Stimulated activated CD8-positive, alpha-beta memory T cell treated with anti-CD3 and anti-CD28 coated beads, Interleukin-7, amount 100 ng/mL, for 48 hours (primary cell): Measurements from ENCODE around the gene SMG6.
A peak's percentile ranks its signal among the peaks of the same experiment; 100 is the strongest.
"Not testable (repeated sequence)": the region's sequence is repeated elsewhere in the genome, so short reads cannot be mapped to it uniquely, and the experiment has no call there.

ENCODE experiments used
- DNase-seq, 2 donors: peaks; one replicate each; pipeline ENCODE4 v3.0.0-alpha.2; 2020; ENCODE audit warnings: low read depth in 1 of 2; ENCODE audit errors: extremely low read depth in 1 of 2

Gene SMG6

DNA sequence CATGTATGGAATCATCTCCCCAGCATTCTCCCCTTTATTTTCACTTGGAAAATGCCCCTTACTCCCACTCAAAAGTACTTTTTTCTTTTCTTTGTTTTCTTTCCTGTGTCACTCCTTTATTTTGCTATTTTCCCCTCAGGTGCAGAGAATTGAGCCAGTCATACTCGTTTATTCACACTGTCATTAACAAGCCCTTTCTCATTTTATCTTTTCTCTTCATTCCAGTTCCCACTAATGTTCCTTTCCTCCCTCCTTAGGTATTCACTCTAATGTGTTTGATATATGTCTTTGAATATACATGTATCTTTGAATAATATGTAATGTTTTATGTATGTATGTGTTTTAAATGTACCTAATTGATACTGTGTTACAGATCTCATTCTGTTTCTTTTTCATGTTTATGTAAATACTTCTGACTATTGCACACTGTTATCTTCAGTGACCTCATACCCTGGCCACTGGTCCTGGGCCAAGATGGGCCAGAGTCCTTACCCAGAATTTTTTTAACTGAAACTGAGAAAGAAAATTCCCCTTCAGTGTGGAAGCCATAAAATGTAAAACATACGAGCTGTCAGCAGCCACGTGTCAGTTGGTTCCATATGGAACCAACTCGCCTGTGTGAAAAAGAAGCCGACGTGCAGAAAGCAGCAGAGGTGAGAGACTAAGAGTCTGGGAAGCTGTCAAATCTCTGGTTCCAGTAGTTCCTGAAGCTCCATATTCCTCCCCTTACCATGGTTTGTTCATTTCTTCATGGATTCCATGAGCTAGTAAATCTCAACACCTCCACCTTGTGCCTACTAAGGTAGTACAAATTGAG is 6.0 kb upstream of the SMG6 start:
- DNase-seq: no peak

DNA sequence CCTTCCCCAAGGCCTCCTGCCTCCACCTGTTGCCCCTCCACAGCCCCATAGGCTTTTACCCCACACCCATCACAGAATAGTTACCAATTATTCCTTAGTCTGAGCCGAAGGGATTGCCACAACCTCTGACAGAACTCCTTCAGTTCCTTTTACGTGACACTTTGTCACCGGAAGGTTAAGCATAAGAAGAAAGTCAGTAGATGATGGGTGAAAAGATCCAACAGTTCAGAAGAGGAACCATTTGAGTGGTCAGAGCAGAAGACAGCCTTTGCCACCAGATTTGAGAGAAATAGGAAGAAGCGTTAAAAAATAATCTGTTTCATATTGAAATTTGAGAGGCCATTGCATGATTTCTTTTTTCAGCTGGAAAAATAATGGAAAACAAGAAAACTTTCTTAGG is 1.3 kb upstream of the SMG6 start:
- no peak for DNase-seq

DNA sequence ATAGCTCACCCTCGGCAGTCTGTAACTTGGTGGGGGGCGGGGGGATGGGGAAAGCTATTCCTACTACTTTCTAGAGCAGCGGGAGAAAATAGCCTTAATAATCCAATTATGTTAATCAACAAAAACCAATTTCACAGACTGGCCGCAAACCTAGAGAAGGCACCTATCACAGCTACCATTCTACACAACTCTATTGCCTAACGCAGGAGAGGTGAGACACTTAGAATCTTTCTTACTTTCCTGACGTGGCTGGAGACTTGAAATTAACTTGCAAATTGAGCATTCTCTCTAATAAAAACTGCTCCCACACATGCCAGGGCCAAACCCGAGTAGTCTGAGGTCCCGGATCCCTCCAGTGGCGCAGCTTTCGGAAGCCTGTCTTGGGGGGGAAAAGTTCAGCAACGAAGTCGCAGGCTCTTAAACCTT is 794 bp downstream of the SMG6 start:
- DNase-seq: no peak

DNA sequence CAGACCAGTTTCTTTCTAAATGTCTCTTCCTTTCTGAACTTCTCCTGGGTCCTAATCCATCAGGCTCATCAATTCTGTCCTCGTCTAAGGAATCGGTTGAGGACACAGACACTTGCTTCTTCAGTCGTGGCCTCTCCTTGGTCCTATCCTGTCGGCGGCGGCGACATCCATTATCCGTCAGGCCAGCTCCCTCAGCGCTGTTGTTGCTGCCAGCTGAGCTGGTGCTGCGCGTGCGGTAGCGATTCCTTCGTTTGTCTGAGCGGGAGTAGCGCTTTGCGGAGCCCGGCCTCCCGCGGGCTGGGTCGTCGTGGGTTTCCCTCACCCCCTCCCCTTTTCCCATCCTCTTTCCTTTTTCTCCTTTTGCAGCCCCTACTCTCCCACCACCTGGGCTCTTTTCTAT is 3.8 kb downstream of the SMG6 start:
- DNase-seq: no peak

DNA sequence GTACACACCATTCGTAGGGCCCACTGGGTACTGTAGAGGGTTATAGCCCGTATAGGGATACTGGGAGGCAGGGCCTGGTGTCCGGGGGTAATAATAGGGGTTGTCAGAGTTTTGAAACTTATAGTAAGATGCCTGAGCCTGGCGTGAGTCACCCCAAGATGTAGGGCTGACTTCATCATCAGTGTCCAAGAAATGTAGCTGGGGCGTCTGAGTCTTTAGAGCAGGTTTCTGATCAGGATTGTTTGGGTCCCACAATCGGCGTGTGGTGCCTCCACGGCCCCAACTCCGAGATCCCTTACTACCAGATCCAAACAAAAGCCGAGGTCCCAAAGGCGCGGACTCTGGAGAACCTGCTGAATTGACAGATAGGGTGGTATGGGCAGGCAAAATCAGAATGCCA is 4.4 kb downstream of the SMG6 start:
- DNase-seq: no peak

DNA sequence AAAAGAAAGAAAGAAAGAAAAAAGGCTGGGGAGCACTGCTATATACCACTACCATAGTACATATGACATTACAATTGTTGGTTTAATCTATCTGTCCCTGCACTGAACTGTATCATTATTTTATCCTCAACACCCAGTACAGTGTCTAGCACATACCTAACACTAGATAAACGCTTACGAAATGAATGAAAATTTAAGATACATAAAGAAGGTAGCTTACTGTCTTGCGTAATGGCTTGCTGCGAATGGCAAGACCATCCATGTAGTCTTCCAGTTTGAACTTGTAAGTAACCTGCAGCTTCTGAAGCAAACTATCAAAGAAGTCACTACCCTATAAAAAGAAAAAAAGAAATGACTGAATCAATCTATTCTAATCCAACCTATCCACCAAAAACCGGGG is 6.6 kb downstream of the SMG6 start:
- DNase-seq: no peak

DNA sequence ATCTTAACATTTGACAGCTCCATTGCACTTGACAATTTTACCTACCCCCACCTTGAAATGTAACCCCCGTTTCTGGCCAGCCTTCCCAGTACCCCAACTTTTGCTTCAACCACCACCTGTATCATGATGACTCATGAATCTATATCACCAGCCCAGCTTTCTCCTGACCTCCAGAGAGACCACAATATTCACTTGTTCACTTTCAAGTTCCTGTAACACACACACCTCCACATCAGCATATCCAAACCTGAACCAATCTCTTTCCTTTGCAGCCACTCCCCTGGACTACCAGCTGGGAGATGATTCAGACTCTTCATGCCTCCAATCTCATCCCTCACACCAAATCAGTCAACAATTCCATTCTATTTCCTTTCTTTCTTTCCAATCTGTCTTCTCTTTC is 8.0 kb downstream of the SMG6 start:
- DNase-seq: no peak

DNA sequence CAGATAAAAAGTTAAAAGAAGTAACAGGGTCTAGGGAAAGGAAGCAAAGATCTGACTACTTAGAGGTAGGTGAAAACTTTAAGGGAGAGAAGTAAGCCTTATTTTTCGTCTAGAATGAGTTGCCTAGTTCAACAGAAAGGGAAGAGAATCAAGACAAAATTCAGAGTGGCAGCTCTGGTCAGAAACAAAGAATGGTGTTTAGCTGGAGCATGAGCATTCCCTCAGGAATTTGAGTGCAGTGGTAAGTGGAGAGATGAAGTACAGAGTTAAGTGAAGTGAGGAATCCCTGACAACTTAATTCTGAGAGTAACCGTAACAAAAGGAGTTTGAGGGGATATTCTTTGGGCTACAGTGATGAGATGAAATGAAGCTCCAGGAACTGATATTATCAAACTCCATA is 11.5 kb downstream of the SMG6 start:
- DNase-seq: no peak

DNA sequence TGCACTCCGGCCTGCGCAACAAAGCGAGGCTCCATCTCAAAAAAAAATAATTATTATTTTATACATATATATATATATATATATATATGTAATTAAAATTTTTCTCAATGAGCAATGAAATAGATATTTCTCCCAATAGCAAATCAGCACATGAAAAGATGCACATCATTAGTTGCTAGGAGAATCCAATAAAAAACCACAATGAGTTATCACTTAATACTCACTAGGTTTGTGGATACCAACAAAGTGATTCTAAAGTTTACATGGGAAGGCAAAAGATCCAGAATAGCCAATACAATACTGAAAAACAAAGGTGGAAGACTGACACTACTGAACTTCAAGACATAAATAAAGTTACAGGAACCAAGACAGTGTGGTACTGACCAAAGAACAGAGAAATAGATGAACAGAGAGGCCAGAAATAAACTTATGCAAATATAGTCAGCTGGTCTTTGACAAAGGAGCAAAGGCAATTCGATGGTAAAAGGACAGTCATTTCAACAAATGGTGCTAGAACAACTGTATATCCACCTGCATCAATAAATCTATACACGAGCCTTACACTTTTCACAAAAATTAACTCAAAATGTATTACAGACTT is 13.6 kb downstream of the SMG6 start:
- DNase-seq: no peak

DNA sequence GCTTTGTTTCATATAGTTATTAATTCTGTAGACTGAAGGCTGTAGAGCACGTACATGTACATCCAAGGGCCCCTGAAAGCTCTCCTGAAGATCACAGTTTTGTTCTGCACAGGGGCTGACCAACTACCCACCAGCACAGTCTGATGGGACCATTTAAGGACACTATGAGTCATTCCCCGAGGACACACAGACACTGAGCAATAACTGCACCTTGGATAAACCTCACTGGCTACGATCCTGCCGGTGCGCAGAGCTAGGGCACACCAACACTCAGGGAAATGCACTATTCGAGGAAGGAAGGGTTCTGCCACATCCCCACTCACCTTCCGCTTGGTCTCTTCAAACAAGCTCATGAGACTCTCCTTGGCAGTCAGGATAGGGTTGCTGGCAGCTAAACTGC is 20.3 kb downstream of the SMG6 start:
- no peak for DNase-seq

DNA sequence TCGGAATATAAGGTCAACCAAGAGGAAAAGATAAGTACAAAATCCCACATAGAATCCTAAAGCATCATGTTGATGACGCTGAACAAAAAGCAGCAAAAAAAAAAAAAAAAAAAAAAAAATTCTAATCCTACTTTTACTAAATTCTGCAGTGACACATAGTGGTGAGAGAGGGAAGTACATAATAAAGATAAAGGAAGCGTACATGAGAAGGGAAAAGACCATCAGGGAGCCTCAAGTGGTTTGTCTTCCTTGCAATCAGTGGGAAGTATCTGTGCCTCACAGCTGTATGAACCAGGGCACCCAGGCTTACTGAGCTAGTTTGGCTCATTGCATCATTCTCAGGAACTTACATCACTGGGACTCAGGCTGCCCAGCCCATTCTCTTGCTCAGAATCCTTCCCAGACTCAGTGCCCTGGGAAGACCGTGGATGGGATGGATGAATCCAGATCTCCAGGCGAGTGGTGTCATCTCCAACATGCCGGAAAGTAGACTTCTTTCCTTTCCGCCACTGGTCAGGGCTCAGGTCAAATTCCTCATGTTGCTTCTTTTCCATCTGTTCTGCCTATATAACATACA is 21.2 kb downstream of the SMG6 start:
- DNase-seq: no peak

DNA sequence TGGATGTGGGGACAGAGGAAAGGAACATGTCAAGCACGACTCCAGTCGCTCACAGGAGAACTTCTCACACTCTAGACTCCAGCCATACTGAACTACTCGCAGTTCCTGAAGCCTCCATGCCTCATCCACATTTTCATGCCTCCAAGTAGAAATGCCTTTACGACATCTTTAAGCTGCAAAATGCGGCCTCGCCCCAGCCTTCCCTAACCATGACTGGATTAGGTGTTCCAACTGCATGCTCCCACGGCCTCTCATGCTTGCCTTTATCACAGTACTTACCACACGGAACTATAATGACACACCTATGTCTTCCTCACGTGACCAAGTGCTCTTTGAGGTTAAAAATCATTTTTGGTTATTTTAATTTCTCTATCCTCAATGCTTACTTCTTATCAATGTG is 23.9 kb downstream of the SMG6 start:
- no peak for DNase-seq

DNA sequence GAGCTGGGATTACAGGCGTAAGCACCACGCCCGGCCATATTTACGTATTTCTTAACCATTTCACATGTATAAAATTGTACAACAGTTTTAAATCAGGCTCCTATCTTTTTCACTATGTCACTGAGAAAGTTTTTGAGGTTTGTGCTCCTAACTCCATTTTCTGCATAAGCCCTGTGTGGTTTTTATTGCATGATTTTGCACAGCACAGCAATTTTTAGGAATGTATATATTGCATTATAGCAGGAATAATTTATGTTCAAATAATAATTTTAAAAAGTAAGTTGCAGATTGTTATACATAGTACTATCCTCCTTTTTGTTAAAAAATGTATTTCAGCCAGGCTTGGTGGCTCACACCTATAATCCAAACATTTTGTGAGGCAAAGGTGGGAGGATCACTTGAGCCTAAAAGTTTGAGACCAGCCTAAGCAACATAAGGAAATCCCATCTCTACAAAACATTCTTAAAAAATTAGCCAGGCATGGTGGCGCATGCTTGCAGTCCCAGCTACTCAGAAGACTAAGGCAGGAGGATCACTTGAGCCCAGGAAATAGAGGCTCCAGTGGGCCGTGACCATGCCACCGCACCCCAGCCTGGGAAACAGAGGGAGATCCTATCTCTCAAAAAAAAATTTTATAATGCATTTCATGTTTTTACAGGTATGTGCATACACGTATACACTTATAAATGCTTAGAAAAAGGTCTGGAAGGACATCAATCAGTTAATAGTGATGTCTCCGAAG is 26.0 kb downstream of the SMG6 start:
- no peak for DNase-seq

DNA sequence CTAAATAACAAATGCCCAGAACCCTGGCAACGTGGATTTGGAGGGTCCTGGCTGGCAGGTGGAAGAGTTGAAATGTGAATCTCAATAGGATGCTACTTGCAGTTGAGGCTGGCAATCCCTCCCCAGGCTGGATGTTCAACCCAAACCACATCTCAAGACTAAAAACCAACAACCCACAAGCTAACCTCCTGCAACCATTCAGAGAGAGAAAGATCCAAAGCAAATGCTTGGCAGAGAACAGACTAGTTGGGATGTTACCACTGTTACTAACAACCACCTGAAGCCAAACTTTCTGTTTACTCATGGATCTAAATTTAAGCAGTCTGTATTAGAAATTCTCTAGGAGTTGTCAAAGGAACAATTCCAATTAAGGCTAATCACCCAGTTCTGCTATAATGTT is 27.9 kb downstream of the SMG6 start:
- no peak for DNase-seq

DNA sequence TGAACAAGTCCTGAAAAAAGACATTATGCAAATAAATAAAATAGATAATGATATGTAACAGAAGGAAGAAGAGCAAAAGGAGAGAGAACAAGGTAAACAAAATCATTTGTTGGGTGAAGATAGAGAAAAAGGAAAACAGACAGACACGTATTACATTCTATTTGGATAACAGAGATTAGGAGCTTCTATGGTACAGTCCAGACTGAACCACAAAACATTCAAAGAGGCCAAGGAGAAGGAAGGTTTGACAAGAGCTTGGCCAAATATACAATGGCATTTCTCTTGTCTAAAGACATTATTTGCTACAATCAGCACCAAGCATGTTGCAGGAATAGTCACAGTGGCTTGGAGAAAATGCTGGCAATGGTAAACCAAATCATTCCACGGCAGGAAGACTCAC is 29.2 kb downstream of the SMG6 start:
- DNase-seq: no peak

DNA sequence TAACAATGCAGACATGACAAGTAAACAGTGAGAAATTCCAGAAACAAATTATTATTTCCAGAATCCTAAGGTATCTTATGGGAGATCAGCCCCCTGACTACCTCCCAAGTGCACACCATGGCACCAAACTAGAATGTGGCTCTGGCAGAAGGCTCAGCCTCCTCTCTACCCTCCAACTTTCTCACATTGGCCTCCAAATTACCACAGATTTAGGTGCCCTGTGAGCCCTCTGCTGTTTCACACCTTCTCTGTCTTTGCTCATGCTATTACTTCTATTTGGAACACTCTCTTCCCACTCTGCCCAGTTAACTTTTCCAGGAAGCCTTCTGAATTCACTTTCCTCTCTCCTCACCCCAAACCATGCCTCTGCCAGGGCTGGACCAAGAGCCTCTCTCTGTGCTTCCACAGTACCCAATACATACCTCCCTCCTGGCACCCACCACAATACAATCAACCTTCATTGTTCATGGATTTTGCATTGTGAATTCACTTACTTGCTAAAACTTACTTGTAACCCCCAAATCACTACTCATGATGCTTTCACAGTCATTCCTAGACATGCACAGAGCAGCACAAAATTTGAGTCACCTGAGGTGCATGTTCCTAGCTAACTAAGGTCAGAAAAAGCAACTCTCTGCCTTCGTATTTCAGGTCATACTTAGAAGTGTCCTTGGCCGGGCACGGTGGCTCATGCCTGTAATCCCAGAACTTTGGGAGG is 31.4 kb downstream of the SMG6 start:
- no peak for DNase-seq

DNA sequence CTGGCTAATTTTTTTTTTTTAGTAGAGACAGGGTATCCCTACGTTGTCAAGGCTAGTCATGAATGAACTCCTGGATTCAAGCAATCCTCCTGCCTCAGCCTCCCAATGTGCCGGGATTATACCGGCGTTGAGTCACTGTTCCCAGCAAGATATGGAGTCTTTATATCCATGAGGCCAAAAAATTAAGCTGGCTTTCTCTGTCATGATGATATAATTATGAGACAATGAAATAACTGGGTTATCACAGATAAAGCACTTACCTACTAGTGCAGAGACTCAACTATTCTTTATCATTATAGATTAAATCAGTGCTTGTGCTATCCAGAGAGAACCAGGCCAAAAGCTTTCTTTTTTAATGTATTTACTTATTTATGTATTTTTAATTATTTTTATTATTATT is 36.2 kb downstream of the SMG6 start:
- DNase-seq: no peak

DNA sequence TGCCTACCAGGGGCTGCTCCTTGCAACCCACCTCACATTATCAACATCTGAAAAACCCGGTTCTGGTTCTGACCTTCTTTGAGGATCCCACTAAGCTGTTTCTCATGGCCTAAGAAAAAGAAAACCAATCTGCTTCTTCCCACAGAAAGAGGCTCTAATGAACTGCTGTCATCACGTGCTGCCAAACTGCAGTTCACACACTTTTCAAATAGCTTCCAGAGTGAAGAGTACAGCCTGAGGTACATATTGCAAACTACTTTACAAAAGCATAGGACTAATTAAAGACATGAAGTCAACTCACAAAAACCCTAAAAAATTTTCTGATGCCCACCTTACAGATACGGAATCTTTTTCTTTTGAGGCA is 36.7 kb downstream of the SMG6 start:
- DNase-seq: no peak

DNA sequence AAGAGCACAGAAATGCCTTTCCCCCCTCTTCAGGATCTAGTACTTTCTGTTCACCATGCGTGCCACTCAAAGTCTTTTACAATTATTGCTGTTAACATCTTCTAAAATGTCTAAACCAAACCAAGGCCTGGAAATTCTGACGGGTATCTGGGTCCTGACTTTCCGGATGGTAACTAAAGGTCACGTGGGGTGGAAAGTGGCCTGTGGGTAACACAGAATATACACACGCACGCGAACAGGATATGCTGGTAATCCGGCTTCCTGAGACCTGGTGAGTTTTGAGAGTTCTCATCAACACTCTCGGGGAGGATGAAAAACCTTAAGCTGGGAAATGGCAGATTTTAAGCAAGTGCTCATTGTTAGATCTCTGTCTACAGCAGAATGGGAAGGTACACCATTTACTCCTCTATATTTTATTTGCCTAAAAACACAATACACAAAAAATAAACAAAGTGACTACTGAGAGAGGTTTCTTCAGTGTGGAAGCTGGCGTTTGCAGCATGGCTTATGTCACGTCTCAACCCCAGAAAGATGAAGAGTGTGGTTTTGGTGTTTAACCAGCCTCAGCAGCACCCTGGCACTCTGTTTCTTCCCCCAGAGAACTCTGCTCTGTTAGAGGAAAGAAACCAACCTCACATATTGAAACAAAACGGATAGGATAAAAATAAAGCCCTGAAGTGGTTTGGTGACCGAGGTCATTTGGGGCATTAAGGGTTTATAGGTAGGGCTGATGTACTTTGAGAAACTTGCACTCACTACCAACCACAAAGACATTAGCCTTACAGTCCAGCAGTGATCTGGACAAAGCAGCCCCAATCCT is 37.3 kb downstream of the SMG6 start:
- DNase-seq: peak; percentile 67 to 88

DNA sequence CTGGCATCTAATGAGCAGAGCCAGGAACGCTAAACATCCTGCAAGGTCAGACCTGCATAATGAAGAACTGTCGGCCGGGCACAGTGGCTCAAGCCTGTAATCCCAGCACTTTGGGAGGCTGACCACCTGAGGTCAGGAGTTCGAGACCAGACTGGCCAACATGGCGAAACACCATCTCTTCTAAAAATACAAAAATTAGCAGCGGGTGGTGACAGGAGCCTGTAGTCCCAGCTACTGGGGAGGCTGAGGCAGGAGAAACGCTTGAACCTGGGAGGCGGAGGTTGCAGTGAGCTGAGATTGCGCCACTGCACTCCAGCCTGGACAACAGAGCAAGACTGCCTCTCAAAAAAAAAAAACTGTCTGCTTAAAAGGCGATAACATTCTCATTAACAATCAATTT is 38.4 kb downstream of the SMG6 start:
- not testable (repeated sequence) for DNase-seq
